GM12865 (cell line): ENCODE results near the gene CCDC78.

Experiments used
- DNase-seq: peaks from one replicate; pipeline ENCODE4 v3.0.0; 2010; ENCODE audit warnings: low read depth
- H3K4me3 ChIP-seq: 2 replicates; pipeline ENCODE4 v1.5.1; 2011; ENCODE audit warnings: mild to moderate bottlenecking, low read depth, low read length, control low read depth
- CTCF ChIP-seq: IDR thresholded peaks from 2 replicates; pipeline ENCODE4 v1.5.1; 2011; ENCODE audit warnings: low read length, control low read depth, low read depth, inconsistent platforms; ENCODE audit not compliant: insufficient read depth; ENCODE audit errors: missing control alignments

Gene CCDC78

GRCh38 chr16:726438-727290 lies at the start of gene CCDC78, which contains the start of gene HAGHL:
TSS of gene CCDC78 (minus strand) at chr16:726443. CDS start at chr16:726367, 76 bp downstream.
TSS of gene HAGHL (plus strand) at chr16:727106. CDS start at chr16:727510, 404 bp downstream.
- peak within 1 kb of the TSS; percentile 78 for H3K4me3 ChIP-seq
- TF ChIP-seq CTCF: no peak
- DNase-seq: peak; percentile 79

GRCh38 chr16:775236-775796 lies 49.1 kb upstream of the CCDC78 start:
- no peak overlapping the region for H3K4me3 ChIP-seq

GRCh38 chr16:774086-775001 lies 48.1 kb upstream of the CCDC78 start:
- no peak overlapping the region for H3K4me3 ChIP-seq
- TF ChIP-seq CTCF: no peak
- no peak for DNase-seq

More at GRCh38 chr16:775236-775796, 49.1 kb upstream of the CCDC78 start:
- no peak for DNase-seq
- no peak for TF ChIP-seq CTCF

- no peak overlapping the region for H3K4me3 ChIP-seq
- TF ChIP-seq CTCF: no peak
- DNase-seq: no peak
Observed at GRCh38 chr16:772959-773358, 46.7 kb upstream of the CCDC78 start.

GRCh38 chr16:770411-770810 lies 44.2 kb upstream of the CCDC78 start:
- H3K4me3 ChIP-seq: no peak overlapping the region
- DNase-seq: no peak
- TF ChIP-seq CTCF: no peak

GRCh38 chr16:769934-770333 lies 43.7 kb upstream of the CCDC78 start:
- DNase-seq: no peak
- H3K4me3 ChIP-seq: no peak overlapping the region
- TF ChIP-seq CTCF: no peak
